Mucosa of descending colon (tissue), 3 donors: ENCODE results near the gene CSK. TPM values are rescaled to one million over a fixed set of nuclear protein-coding genes. Genes with fewer than 3 reads are reported as not detected.

Experiments
- ATAC-seq: fragments of 200-7000 bp; cut with Tn5 transposase; one replicate; pipeline ENCODE4 v1.9.1; 2020; ENCODE audit warnings: mild to moderate bottlenecking, moderate library complexity
- DNase-seq, 3 donors: peaks; one replicate each; pipeline ENCODE4 v3.0.0-alpha.2; 2020
- H3K36me3 ChIP-seq: fragments of 200-600 bp; one replicate; pipeline ENCODE4 v1.8.0; 2021; ENCODE audit warnings: low read depth, mild to moderate bottlenecking
- H3K4me1 ChIP-seq: fragments of 200-600 bp; one replicate; pipeline ENCODE4 v1.8.0; 2021; ENCODE audit warnings: low read depth, mild to moderate bottlenecking
- H3K4me3 ChIP-seq: fragments of 200-600 bp; one replicate; pipeline ENCODE4 v1.8.0; 2021; ENCODE audit warnings: mild to moderate bottlenecking
- H3K9me3 ChIP-seq: fragments of 200-600 bp; one replicate; pipeline ENCODE4 v1.8.0; 2021; ENCODE audit warnings: mild to moderate bottlenecking
- intact Hi-C, 2 donors: fragments of 100-400 bp; cut with DNase I in 1 of 2; cut with micrococcal nuclease in 1 of 2; formaldehyde crosslinking; loops; one replicate each; pipeline versions ENCODE4 v1.11.0 to v1.11.1; 2022; cut with DNase I, micrococcal nuclease
- total RNA-seq, 3 donors: library from RNA; stranded (reverse); fragmentation: NEBNext Ultra II Directional in 2 of 3; extraction: Animal tissue kit (Norgen Biotek cat#: 25700) in 2 of 3; gene quantifications; one replicate each; pipeline versions ENCODE4 v1.2.1 to v1.2.4, GENCODE V29; 2021 to 2023
- TF ChIP-seq, protein P1 (sequence below): fragments of 200-600 bp; IDR thresholded peaks from one replicate; pipeline ENCODE4 v1.8.0; 2022; ENCODE audit warnings: antibody characterized with exemption, mild to moderate bottlenecking
- donor health status: DM: no; HTN: no; CAD: no; lungs with moderate emphysema.
- donor health status: DM: no; HTN: no; CAD: no.
- donor health status: DM: no; HTN: yes; CAD: no.

CSK gene
- total RNA-seq, 3 donors from 2014 or later: 66.2 to 103 (median 90.5) TPM

DNA sequence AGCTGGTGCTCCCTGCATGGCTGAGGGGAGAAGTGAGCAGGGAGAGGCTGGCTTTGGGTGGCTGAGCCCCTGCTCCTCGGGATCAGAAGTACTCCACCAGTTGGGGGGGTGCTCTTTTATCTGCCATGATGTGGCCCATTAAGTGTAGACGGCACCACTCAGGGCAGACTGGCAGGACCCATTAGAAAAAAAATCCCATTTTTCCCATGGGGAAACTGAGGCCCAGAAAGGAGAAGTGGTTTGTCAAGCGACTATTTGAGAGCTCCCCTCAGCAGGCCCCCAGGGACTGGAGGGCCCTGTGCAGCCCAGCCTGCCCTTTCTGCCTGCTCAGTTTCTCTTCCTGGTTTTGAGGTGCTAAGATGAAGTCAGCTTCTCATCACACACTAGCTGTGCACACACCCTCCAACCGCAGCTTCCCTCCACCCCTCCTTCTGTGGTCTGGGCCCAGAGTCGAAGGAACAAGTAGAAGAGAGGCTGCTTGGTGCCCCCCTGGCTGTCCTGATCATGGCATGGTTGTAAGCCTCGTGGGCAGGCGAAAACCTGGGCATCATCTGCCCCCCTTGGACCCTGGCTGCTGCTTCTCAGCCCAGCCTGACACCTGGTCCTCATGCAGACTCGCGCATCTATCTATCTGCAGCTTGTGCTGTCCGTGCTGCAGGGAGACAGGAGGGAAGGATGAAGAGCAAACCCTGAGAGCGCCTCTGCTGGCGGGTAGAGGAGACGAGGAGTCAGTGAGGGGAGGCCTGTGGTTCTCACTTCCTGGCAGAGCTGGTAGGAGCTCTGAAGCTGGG, 5.6 kb downstream of the CSK start:
- H3K4me3 ChIP-seq: no peak overlapping the region
- intact Hi-C loops: no loop called here
- peak; percentile 72 for ATAC-seq
- no peaks in the 10 kb centered on the region for H3K36me3 ChIP-seq
- peak; percentile 81 to 93 (median 85) for DNase-seq
- peaks cover 69% of the 10 kb centered on the region for H3K4me1 ChIP-seq
- H3K9me3 ChIP-seq: no peaks in the 10 kb centered on the region
- TF ChIP-seq, protein P1, sequence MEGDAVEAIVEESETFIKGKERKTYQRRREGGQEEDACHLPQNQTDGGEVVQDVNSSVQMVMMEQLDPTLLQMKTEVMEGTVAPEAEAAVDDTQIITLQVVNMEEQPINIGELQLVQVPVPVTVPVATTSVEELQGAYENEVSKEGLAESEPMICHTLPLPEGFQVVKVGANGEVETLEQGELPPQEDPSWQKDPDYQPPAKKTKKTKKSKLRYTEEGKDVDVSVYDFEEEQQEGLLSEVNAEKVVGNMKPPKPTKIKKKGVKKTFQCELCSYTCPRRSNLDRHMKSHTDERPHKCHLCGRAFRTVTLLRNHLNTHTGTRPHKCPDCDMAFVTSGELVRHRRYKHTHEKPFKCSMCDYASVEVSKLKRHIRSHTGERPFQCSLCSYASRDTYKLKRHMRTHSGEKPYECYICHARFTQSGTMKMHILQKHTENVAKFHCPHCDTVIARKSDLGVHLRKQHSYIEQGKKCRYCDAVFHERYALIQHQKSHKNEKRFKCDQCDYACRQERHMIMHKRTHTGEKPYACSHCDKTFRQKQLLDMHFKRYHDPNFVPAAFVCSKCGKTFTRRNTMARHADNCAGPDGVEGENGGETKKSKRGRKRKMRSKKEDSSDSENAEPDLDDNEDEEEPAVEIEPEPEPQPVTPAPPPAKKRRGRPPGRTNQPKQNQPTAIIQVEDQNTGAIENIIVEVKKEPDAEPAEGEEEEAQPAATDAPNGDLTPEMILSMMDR: peak; percentile 66

DNA sequence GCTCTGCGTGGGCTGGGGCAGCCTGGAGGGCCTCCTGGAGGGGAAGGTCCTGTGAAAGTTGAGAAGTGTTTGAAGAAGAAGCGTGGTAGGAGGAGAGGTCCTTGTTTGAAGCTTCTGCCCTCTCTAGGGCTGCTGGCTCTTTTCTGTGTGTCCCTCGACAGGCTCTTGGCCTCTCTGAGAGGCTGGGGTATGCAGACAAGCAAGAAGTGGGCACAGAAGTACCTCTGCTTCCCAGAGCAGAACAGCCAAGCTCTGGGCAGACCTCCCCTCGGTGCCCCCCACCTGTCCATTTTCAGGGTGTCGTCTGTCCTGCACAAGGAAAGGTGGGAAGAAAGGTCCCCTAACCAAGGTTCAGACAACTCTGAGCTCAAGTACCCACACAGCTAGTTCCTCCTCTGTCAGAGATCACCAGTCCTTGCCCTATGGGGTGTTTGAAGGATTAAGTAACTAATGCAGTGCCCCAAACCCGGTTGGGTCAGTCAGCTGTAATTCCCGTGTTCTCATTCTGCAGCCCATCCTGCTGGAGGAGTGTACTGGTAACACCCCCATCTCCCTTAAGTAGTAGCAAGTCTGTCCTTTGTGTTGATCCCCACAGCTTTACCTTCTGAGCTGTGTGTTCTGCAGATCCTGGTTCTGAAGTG, 6.3 kb downstream of the CSK start:
- ATAC-seq (no peak), DNase-seq (no peak)
- Histone ChIP-seq H3K4me1 (peaks cover 69% of the 10 kb centered on the region), H3K4me3 (no peak overlapping the region), H3K9me3 (no peaks in the 10 kb centered on the region), H3K36me3 (no peaks in the 10 kb centered on the region)
- intact Hi-C loops: no loop called here
- TF ChIP-seq, protein P1: no peak

DNA sequence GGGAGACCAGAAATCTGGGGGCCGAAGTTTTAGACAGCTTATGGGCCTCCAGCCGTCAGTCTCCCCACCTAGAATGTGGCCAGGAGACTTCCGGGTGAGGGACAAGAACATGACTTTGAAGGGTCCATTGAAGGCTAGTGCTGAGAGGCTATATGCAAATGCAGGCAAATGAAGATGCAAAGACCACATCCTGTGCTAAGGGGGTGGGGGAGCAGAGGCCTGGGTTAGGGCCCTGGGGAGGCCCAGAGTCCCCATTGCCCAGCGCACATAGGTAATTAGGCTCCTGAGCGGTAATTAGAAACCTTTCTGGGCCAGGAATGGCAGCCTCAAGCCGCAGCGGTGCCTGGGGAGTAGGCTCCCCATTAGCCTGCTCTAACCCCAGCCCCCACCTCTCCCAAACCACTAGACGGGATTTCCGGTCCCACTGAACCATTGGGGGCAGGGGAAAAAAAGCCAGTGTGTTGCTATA, 6.8 kb downstream of the CSK start:
- intact Hi-C loops: no loop called here
- TF ChIP-seq, protein P1: no peak
- no peaks in the 10 kb centered on the region for H3K36me3 ChIP-seq
- peak; percentile 30 for ATAC-seq
- DNase-seq: peak; percentile 61 to 81 (median 62)
- H3K4me1 ChIP-seq: peaks cover 66% of the 10 kb centered on the region
- no peaks in the 10 kb centered on the region for H3K9me3 ChIP-seq
- H3K4me3 ChIP-seq: no peak overlapping the region

DNA sequence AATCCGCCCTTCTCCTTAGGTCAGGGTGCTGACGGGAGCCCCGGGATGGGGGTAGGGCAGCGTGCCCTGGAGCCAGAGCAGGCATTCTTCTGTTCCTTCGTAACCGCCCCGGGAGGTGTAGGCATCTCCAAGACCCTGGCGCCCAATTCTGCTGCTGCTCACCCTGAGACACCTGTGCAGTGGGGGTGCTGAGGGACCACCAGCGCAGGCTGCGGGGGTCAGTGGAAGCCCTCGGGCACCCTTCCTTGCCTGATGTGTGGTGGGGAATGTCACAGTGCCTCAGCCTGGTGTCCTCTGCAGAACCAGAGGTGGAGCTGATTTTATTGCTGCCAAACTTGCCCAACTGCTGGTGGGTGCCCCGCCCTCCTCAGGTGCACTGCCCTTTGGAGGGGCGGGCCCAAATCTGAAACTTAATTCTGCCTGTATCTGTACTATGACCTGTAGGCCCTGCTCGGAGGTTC, 7.3 kb downstream of the CSK start:
- peak; percentile 82 to 88 (median 84) for DNase-seq

DNA sequence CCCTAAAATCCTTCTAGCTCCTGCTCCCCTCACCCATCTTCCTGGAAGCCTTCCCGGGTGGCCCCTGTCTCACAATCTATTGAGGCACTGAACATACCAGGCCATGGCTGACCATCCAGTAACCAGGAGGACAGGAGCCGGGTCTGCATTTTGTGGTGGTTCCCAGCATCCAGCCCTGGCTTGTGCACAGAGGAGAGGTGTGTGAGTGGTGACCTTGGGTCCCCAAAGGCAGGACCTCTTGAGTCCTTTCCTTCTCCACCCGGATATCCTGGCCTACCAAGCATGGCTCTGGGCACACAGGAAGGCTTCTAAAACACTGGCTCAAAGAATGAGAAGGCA, 7.8 kb downstream of the CSK start:
- DNase-seq: peak in 1 of 3 donors; percentile 45
- Histone ChIP-seq H3K36me3 (no peaks in the 10 kb centered on the region), H3K4me3 (no peak overlapping the region), H3K9me3 (no peaks in the 10 kb centered on the region), H3K4me1 (peaks cover 56% of the 10 kb centered on the region)
- intact Hi-C loops: no loop called here
- TF ChIP-seq, protein P1: no peak
- ATAC-seq: peak; percentile 8

More for the DNA sequence above, 7.3 kb downstream of the CSK start:
- ATAC-seq: peak; percentile 78
- Histone ChIP-seq H3K9me3 (no peaks in the 10 kb centered on the region), H3K4me1 (peaks cover 61% of the 10 kb centered on the region), H3K4me3 (no peak overlapping the region), H3K36me3 (no peaks in the 10 kb centered on the region)
- TF ChIP-seq, protein P1: no peak
- intact Hi-C loops: no loop called here
